HCT116 (cell line): Measurements from ENCODE around the gene ATG9A. TPM values are rescaled to one million over a fixed set of nuclear protein-coding genes. Genes with fewer than 3 reads are reported as not detected.

Experiments
- CEBPB ChIP-seq: IDR thresholded peaks from 2 replicates; pipeline ENCODE4 v1.6.1; 2012; ENCODE audit warnings: low read depth
- REST ChIP-seq: IDR thresholded peaks from 2 replicates; pipeline ENCODE4 v1.6.1; 2012; ENCODE audit warnings: low read depth
- total RNA-seq: library from RNA; stranded (reverse); gene quantifications from one replicate; pipeline ENCODE4 v1.2.1, GENCODE V29; 2021; ENCODE audit not compliant: unreplicated experiment
- TF ChIP-seq, protein P1 (sequence below): IDR thresholded peaks from 2 replicates; pipeline ENCODE4 v1.6.1; 2012

The ATG9A gene
- total RNA-seq, 1 experiment from 2014 or later: 51.8 TPM

- TF ChIP-seq REST: no peak
- TF ChIP-seq CEBPB: no peak
- TF ChIP-seq, protein P1, sequence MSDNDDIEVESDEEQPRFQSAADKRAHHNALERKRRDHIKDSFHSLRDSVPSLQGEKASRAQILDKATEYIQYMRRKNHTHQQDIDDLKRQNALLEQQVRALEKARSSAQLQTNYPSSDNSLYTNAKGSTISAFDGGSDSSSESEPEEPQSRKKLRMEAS: no peak
Measured at GRCh38 chr2:219169930-219170654, 59.3 kb downstream of the ATG9A start, which contains the start of gene SLC23A3 (continued).

Other genes with a start within 250 kb of the ATG9A start
- not detected for gene FEV, start 244.5 kb downstream of the ATG9A start, total RNA-seq
- not detected for gene CRYBA2, start 236.2 kb downstream of the ATG9A start, total RNA-seq
- 0.52 TPM for gene CFAP65, start 188.1 kb downstream of the ATG9A start, total RNA-seq
- gene IHH, start 168.7 kb downstream of the ATG9A start, total RNA-seq: 0.17 TPM
- 16.4 TPM for gene NHEJ1, start 68.8 kb downstream of the ATG9A start, total RNA-seq
- 4.8 TPM for gene SLC23A3, start 59.6 kb downstream of the ATG9A start, total RNA-seq
- gene CNPPD1, start 52.7 kb downstream of the ATG9A start, total RNA-seq: 41.9 TPM
- gene RETREG2, start 51.4 kb downstream of the ATG9A start, total RNA-seq: 63.7 TPM
- gene ZFAND2B, start 22.9 kb downstream of the ATG9A start, total RNA-seq: 31.4 TPM
- 24.5 TPM for gene ABCB6, start 10.7 kb downstream of the ATG9A start, total RNA-seq
- gene ANKZF1, start 170 bp upstream of the ATG9A start, total RNA-seq: 64.7 TPM
- 6.6 TPM for gene GLB1L, start 15.8 kb upstream of the ATG9A start, total RNA-seq
- gene STK16, start 15.8 kb upstream of the ATG9A start, total RNA-seq: 31.4 TPM
- gene TUBA4B, start 23.6 kb upstream of the ATG9A start, total RNA-seq: not detected
- 32.7 TPM for gene TUBA4A, start 24.3 kb upstream of the ATG9A start, total RNA-seq
- gene DNAJB2, start 49.7 kb upstream of the ATG9A start, total RNA-seq: 36.2 TPM
- not detected for gene PTPRN, start 79.8 kb upstream of the ATG9A start, total RNA-seq
- gene RESP18, start 103.1 kb upstream of the ATG9A start, total RNA-seq: not detected
- 80.1 TPM for gene DNPEP, start 158.3 kb upstream of the ATG9A start, total RNA-seq
- gene DES, start 188.7 kb upstream of the ATG9A start, total RNA-seq: 4.2 TPM
- 56.6 TPM for gene SPEG, start 205.2 kb upstream of the ATG9A start, total RNA-seq